ENCODE results near the gene ERGIC3.
"Not testable (repeated sequence)": the region's sequence is repeated elsewhere in the genome, so short reads cannot be mapped to it uniquely, and the experiment has no call there.

ERGIC3 gene

GRCh38 chr20:35517125-35517524 lies 24.8 kb upstream of the ERGIC3 start:
- in situ Hi-C loops (cut with HindIII; ENCODE audit: low sequenced_read_pairs), result no loop called here
- no peak for DNase-seq (ENCODE audit: low read depth, low spot score)
- TF ChIP-seq CTCF (IDR thresholded peaks at IDR 0.05; ENCODE audit: low read depth, low read length), result no peak

GRCh38 chr20:35517767-35518166 lies 24.1 kb upstream of the ERGIC3 start:
- H3K4me3 ChIP-seq (ENCODE audit: low read depth, low read length); DNase-seq (ENCODE audit: low read depth, low spot score); in situ Hi-C loops (cut with HindIII; ENCODE audit: low sequenced_read_pairs): not testable (repeated sequence)

More at GRCh38 chr20:35517125-35517524, 24.8 kb upstream of the ERGIC3 start:
- no peak overlapping the region for H3K4me3 ChIP-seq (ENCODE audit: low read depth, low read length)

- H3K4me3 ChIP-seq (ENCODE audit: low read depth, low read length), result no peak overlapping the region
- no peak for DNase-seq (ENCODE audit: low read depth, low spot score)
- no peak for TF ChIP-seq CTCF (IDR thresholded peaks at IDR 0.05; ENCODE audit: low read depth, low read length)
- in situ Hi-C loops (cut with HindIII; ENCODE audit: low sequenced_read_pairs), result no loop called here
Observed at GRCh38 chr20:35518955-35519354, 22.9 kb upstream of the ERGIC3 start.

GRCh38 chr20:35523298-35523888 lies 18.5 kb upstream of the ERGIC3 start:
- H3K4me3 ChIP-seq (ENCODE audit: low read depth, low read length), result no peak overlapping the region
- peak; percentile 68 for TF ChIP-seq CTCF (IDR thresholded peaks at IDR 0.05; ENCODE audit: low read depth, low read length)
- in situ Hi-C loops (cut with HindIII; ENCODE audit: low sequenced_read_pairs), result no loop called here
- no peak for DNase-seq (ENCODE audit: low read depth, low spot score)

GRCh38 chr20:35525639-35526038 lies 16.2 kb upstream of the ERGIC3 start:
- DNase-seq (ENCODE audit: low read depth, low spot score), result no peak
- TF ChIP-seq CTCF (IDR thresholded peaks at IDR 0.05; ENCODE audit: low read depth, low read length), result no peak
- H3K4me3 ChIP-seq (ENCODE audit: low read depth, low read length), result no peak overlapping the region
- in situ Hi-C loops (cut with HindIII; ENCODE audit: low sequenced_read_pairs), result no loop called here

GRCh38 chr20:35527122-35527769 lies 14.6 kb upstream of the ERGIC3 start:
- no peak for TF ChIP-seq CTCF (IDR thresholded peaks at IDR 0.05; ENCODE audit: low read depth, low read length)
- DNase-seq (ENCODE audit: low read depth, low spot score), result no peak
- in situ Hi-C loops (cut with HindIII; ENCODE audit: low sequenced_read_pairs), result no loop called here
- H3K4me3 ChIP-seq (ENCODE audit: low read depth, low read length), result no peak overlapping the region

- no peak for DNase-seq (ENCODE audit: low read depth, low spot score)
- in situ Hi-C loops (cut with HindIII; ENCODE audit: low sequenced_read_pairs), result no loop called here
- no peak within 1 kb of the TSS for H3K4me3 ChIP-seq (ENCODE audit: low read depth, low read length)
- no peak for TF ChIP-seq CTCF (IDR thresholded peaks at IDR 0.05; ENCODE audit: low read depth, low read length)
Observed at GRCh38 chr20:35529552-35529951, 12.3 kb upstream of the ERGIC3 start, which contains the start of gene C20orf173. TSS of gene C20orf173 (minus strand) at chr20:35529652. CDS start at chr20:35529373, 279 bp downstream.
